NCI-H345 (cell line): ENCODE measurements around the gene MITF.

Experiments used
- DNase-seq: peaks from one replicate; lab custom pipeline; 2025; lab: John Stamatoyannopoulos, UW

Gene MITF, protein sequence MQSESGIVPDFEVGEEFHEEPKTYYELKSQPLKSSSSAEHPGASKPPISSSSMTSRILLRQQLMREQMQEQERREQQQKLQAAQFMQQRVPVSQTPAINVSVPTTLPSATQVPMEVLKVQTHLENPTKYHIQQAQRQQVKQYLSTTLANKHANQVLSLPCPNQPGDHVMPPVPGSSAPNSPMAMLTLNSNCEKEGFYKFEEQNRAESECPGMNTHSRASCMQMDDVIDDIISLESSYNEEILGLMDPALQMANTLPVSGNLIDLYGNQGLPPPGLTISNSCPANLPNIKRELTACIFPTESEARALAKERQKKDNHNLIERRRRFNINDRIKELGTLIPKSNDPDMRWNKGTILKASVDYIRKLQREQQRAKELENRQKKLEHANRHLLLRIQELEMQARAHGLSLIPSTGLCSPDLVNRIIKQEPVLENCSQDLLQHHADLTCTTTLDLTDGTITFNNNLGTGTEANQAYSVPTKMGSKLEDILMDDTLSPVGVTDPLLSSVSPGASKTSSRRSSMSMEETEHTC

DNA sequence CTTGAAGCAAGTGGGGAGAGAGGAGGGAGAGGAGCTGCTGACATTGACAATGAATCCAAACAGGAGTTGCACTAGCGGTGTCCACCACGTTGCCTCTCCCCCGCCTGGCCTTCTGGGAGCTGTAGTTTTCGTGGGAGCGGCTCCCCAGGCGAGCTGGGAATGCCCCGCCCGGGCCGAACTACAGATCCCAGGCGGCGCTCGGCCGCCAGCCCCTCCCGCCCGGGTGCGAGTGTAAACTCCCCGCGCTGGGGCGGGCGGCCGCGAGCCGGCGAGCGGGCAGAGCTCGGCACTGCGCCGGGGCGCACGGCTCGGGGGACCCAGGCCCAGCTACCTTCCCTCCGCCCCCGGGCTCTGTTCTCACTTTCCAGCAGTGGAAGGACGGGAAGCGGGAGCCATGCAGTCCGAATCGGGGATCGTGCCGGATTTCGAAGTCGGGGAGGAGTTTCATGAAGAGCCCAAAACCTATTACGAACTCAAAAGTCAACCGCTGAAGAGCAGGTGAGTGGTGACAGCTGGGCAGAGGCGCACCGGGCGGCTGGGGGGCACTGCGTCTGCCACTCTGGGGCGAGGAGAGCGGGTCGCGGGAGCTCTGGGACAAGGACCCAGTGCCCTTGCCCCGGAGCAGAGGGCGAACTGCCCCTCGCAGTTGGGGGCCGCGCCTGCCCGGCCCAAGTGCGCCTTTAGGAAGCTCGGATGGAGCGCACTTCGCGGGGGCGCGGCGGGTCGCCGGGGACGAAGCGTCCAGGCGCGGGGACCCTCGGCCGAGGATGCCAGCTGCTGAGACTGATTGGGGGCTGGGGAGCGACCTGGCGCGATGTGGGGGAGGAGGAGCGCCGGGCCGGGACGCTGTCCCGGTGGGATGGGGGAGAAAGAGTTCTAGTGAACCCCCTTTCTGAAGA, at the start of gene MITF:
MITF (plus strand) TSS at position 261 of the 899 bp plus-strand sequence; CDS start at position 395, 134 bp downstream.
- peak; percentile 90 for DNase-seq

DNA sequence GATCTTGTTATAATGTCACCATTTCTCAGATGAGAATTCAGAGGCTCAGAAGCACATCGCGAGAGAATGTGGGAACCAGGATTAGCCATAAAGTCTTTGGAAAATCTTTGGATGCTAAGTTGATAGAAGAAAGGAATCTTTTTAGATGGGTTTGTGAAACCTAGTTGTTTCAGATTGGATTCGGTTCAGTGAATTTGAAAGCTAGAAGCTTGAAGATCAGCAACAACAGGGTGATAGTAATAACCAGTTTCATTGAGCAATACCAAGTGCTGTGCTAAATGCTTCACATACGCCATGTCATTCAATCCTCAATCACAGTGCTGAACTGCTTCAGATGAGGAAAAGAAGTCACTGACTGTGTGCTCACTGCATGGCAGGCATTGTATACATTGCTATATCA, 47.4 kb upstream of the MITF start:
- DNase-seq: peak; percentile 28

DNA sequence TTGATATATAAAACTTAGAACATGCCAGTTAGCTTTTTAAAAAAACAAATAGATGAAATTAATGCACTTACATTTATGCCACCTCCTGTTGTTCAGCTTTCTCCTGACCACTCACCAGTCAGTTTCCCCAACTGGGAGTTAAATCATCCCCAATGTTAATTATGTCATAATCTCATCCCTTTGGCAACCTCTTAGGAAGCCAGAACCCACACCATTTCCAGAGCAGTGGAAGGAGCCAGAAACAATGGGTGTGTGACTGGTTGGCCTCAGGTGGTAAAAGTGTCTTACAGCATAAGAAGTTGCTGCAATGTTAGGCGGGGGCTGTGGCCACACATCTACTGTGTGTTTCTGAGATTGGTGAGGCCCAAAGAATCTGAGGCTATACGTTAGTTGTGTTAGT, 46.5 kb upstream of the MITF start:
- no peak for DNase-seq

DNA sequence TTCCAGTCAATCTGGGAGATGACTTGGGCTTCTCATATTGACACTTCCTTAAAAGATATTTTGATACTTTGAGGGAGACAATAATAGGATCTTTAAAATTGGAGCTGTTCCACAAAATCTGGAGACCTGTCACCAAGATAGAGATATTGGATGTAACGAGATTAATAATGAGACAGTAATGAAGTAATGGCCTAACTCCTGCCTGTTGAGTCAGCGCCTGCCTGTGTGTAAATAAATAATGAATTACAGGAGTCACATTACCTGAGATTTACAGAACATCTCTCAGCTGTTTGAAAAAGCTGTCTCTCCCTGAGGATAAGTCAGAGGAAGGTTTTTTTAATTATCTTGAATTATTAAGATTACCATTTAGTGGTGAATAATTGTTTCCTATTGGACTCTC, 43.8 kb upstream of the MITF start:
- DNase-seq: no peak

DNA sequence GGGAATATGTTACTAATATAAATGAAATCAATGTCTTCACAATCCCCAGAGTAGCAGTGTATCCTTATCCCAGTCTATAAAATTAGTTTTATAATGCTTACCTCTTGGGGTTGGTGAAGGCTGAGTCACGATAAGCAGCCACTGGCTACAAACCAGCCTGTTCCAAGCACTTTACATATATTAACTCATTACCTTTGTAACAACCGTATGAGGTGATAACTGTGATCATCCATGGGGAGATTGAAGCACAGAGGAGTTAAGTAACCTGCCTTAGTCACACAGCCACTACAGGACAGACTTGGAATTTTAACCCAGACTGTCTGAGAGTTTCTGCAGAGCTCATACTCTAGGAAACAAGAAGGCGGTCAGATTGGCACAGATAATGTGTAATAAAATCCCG, 43.3 kb upstream of the MITF start:
- DNase-seq: no peak

DNA sequence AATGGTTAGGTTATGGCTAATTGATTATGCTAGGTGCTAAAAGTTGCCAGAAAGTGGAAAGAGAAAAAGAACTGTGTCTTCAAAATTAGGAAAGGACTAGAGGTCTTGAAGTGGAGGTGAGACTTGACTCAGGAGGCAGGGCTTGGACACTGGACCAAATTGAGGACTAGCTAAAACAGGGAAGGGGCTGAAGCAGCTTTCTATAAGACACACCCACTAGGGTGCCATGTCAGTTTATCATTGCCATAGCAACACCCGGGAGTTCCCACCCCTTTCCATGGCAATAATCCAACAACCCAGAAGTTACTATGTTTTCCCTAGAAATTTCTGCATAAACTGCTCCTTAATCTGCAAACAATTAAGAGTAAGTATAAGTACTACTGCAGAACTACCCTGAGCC, 42.9 kb upstream of the MITF start:
- DNase-seq: no peak

DNA sequence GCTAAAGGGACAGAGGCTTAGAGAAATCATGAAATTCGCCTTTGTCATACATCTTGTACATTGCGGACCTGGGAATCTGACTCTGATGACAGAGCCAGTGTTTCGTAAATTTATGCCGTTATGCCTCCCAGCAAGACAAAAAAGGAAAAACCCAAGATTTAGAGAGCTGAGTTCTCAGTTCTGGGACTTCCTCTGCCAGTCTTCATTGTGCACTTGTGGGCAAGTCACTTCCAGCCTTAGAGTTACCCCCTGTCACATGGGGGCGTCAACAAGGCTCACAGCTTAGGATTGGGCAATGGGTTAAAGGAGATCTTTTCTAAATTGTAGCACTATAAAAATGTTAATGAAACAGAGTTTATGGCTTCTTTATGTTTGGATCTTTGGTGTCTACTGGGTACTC, 41.9 kb upstream of the MITF start:
- no peak for DNase-seq

DNA sequence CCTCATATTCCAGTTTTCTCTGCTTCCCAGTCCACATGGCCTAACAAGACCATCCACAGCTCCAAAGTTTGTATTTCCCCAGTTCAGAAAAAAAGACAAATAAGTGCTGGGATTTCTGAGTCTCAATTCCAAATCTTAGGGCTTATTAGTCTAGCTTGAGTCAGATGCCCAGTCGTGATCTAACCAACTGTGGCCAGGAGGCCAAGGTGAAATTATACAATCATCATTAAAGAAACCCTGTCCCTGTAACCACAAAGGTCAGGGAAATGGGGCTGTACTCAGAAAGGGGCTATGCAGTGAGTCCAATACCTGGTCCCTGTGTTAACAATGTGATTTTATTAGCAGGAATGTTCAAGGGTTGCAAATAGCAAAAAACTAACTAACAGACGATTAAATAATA, 40.5 kb upstream of the MITF start:
- no peak for DNase-seq

DNA sequence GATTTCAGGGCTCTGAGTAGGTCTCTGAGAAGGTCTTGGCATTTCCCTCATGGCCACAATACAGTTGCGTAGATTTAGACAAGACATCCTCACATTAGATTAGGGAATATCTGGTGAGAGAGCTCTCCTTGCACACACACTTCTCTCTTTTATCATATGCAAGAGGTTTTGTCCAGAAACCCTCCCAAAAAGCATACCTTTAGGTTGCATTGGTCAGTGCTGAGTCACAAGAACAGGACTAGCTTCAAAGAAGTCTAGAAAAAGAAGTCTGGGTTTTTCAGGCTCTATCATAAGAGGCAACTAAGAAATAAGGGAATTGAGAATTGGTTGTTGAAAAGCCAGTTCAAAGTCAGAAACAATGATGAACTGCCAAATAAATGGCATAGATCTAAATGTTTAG, 40.1 kb upstream of the MITF start:
- no peak for DNase-seq

DNA sequence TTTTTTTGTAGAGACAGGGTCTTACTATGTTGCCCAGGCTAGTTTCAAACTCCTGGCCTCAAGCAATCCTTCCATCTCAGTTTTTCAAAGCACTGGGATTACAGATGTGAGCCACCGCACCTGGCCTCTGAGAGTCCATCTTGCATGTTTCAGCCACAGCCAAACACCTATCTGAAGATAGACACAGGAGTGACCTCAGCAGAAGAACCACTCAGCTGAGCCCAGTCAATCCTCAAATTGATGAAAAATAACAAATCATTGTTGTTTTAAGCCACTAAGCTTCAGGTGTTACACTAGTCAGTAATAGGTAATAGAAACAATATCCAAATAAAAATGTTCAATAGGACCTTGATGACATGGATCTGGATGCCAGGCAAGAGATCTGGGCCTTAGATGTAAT, 38.3 kb upstream of the MITF start:
- no peak for DNase-seq

DNA sequence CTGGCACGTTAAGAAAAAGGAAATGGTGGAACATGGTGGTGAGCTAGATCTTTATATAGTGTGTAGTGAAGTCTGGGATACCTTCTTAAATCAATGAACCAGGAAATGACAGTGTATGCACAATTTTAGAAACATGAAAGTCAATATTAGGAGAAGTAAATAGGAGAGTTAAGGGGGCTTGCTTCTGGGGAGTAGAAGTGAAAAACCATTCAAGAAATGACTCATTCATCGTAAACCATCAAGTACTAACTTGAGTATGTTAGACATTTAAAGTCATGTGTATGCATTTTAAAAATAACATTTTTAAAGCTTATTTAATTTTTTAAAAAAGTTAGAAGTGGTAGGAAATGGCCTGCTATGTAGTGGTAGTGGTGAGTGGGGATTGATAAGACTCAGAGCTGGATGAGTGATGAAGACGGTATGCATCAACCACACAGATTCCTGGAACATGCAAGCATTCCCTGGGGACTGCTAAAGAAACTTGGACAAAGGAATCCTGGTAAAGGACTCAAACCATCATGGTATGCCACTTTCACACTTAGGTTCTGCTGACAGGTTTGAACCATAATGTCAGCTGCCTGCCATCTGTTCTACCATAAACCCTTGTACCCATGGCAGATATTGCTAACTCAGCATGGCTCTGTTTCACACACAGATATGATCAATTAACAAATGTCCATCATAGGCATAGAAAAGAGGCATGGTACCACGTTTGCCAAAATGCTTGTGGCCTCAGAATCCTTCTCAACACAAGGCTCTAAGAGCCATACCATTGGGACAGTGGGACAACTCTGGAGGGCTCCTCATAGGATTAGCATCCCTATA, 28.9 kb upstream of the MITF start:
- DNase-seq: no peak

DNA sequence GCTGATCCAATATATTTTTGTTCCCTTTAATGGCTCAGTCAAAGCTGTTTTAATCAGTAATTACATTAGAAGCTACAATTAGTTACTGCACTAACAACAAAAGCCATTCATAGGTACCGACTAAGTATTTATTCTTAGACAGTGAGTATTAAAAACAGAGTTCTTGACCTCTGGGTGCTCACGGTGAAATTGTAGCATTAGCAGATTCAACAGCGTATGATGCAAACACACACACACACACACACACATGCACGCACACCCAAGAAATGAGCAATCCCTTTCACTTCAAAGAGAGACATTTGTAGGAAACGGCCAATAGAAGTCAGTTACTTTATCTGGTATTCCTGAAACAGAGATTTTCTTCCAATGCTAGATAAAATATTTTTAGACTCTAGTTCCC, 27.0 kb upstream of the MITF start:
- no peak for DNase-seq

DNA sequence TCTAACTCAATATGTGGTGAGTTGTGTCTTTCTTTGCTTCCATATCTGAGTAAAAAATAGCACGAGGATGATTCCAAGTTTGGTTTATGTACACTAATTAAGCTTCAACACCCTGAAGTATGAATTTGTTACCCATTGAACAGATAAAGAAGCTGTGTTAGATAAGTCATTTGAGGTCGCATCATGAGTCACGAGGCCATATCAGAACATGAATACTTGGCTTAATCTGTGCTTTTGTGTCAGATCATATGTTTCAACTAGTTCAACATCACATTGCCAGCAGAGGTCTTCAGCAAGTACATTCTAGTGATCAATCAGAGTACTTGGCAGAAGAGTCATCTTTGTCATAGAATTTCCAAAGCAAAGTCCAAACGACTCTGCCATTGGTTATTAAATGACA, 26.3 kb upstream of the MITF start:
- DNase-seq: no peak

DNA sequence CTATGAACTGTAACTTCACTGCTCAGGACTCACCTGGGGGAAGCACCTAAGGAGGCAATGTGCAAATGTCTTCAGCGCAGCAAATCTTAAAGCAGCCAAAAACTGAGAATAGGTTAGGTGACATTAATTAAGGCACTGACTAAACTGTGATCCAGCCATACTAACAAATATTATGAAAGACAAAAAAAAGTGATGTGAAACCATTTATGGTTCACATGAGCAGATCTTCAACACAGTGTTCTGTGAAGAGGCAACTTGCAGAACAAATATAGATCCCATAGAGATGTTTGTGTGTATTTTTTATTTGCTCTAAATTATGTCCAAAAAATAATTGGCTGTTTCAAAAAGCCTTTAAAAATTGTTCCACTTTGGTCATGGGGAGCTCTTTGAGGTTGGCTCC, 24.1 kb upstream of the MITF start:
- DNase-seq: no peak

DNA sequence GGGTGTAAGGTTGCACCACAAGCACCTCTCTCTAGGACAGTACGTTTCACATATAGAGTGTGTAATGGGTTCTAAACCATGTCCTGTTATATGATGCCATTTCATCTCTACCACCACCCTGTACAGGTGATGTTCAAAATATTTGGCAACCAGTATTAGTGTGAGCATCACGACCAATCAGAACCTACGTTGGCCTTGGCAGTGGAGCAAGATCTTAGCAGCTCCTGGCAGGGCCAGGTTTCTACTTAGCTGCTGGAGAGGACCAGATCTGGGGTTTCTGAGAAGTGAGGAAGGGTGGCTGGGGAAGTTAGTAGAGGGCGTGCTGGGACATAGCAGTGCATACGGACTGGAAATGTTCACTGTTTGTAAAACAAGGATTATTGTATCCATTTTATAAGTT, 23.1 kb upstream of the MITF start:
- no peak for DNase-seq

DNA sequence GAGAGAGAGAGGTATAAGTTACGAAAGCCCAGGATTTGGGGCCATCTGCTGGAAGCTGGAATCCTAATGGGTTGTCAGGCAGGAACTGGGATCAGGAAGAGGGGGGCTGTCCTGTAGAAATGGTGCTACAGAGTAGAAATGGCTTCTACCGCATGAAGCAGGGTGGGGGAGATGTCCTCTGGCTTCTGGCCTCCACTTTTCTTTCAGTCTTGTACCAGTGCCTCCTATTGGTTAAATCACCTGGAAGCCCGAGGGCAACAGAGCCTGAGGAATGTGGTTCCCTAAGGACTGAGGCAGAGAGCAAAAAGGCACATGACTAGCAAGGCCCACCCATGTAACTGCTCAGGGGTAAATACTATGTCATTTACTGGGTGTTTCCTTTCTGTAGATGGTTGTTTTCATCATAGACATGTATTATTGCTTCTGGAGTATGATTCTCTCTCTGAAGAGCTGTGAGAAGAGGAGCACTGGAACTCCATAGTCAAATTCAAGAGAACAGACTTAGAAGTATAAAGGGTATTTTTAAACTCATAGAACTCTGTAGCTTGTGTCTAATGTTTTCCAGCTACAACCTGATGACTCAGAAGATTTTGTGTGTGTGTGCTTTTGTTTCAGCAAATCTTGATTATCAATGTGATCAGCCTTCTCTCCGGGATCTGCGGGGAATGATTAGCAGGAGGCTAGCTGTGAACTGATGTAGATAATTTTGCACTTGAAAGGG, 20.2 kb upstream of the MITF start:
- DNase-seq: no peak

DNA sequence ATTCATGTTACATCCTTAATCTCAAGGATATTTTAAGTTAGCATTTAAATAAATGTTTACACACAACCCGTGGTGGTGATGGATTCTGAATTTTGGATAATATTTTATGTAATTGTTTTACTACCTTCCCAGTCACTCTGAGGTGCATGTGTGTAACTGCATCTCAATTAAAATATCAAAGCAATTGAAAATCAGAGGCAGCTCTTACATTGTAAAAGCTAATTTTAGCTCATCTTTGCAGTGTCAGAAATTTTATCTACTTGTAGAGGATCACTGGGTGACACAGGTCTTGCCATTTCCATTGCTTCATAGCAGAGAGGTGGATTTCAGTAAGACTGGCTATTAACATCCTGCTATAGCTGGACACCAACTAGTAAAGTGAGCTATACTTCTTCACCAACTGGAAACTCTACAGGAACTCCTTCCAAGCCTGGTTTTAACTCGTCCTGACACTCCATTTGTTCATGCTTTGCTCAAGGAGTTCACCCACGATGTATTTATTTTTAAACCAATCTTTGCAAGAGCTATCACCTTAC, 19.6 kb upstream of the MITF start:
- no peak for DNase-seq

DNA sequence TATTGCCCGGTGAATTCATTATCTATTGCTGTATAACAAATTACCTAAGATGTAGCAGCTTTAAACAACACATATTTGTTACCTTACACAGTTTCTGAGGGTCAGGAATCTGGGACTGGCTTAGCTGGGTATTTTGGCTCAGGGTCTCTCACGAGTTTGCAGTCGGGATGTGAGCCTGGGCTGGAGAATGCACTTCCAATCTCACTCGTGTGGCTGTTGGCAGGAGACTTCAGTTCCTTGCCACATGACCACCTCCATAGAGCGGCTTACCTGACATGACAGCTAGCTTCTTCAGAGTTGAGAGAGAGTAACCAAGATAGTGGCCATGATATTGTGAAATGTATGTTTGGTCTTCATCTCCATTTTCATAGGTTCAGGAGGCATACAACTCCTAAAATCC, 18.4 kb upstream of the MITF start:
- DNase-seq: no peak

DNA sequence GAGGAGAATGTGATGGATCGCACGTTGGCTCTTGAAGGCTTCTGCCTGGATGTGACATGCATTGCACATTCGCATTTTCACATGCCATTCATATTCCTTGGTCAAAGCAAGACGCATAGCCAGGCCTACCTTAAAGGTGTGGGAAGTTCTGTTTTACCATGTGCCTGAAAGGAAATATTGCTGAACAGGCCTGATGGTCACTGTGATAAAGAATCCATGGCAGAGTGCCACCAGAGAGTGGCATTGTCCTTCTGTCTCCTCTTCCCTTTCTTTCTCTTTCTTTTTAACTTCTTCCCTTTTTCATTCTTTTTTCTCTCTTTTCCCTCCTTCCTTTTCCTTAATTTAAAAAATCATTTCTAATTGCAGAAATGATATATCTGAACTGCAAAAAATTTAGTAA, 15.9 kb upstream of the MITF start:
- DNase-seq: no peak

DNA sequence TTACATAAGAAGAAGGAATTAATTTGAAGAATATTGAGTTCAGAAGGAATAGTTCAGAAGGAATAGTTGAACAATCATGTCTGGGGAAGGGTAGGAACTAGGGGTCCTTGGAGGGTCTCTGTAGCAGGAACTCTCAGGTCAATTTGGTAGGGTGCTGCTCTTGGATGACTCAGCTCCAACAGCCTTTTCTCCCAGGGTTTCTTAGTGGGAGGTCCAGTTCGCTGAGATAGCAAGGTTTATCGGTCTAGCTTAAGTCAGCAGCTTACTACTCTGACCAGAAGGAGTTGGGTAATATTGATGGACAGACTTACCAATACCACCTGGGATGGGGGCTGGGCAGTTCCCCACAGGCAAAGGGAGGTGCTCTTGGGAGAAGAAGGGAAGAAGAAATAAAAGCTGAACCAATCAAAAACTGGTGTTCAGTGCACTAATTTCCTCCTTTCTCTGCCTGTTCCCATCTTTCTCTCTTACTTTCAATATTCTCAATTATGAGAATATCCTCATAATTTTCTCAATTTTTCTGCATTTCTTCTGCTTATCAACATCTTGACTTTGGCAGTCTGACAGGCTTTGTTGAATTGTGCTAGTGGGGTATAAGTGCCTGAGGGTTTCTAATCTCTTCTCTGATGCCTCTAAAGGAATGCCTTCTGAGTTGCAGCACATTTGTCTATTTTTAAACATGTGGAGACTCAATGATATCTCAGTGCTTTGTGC, 14.4 kb upstream of the MITF start:
- no peak for DNase-seq
